GM21528 (cell line): ENCODE results near the gene FCF1.

Experiments
- ATAC-seq: cut with Tn5 transposase; IDR thresholded peaks from one replicate; pipeline ENCODE4 v1.9.1; 2021; ENCODE audit warnings: mild to moderate bottlenecking, moderate library complexity; ENCODE audit not compliant: unreplicated experiment, low FRiP score

The FCF1 gene

GRCh38 chr14:74762917-74763802 lies 50.2 kb downstream of the FCF1 start, which contains the start of gene YLPM1:
YLPM1 (plus strand) TSS chr14:74763316; CDS start chr14:74763490, 174 bp downstream.
- ATAC-seq: peak; percentile 84

GRCh38 chr14:74763803-74764531 lies 51.0 kb downstream of the FCF1 start:
- ATAC-seq: no peak

- ATAC-seq: no peak
Measured at GRCh38 chr14:74765721-74766120, 52.8 kb downstream of the FCF1 start.

DNA sequence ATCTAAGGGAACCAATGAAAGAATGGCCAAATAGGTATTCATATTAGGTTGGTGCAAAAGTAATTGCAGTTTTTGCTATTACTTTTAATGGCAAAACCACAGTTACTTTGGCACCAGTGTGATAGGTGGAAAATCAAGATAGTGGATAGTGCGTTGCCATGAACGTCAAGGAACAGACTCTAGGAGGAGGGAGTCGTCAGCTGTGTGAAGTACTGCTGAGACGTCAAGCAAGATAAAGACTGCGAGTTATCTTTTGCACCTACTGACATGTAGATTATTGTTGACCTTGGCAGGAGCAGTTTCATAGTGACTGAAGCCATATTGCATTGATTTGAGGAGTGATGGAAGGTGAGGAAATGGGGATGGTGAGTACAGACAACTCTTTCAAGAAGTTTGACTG lies 58.5 kb downstream of the FCF1 start:
- no peak for ATAC-seq

GRCh38 chr14:74784634-74785033 lies 71.7 kb downstream of the FCF1 start:
- ATAC-seq: no peak

DNA sequence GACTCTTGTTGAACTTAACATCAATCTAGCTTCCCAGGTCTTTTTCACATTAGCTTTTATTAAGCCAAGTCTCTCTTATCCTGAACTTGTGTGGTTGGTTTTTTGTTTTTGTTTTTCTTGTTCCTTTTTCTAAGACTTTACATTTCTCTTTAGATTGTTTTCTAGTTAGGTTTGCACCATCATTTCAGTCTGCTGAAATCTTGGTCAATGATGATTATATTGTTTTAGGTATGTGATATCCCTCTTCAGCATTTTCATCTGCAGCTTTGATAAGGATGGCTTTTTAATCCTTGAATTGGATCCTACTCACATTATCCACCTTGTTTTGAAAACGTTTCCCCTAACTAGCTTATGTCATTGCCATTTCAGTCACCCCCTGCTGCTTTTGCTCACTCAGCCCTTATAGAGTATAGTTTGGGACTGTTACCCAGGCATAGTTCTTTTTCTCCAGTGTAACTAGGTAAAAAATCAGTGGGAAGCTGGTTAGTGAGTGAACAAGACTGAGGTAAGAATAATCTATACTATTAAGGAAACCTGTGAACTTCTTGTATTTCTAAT lies 72.2 kb downstream of the FCF1 start:
- no peak for ATAC-seq

GRCh38 chr14:74786796-74787315 lies 73.9 kb downstream of the FCF1 start:
- no peak for ATAC-seq
